Gastrocnemius medialis (tissue), 4 donors: ENCODE measurements around the gene B4GALT2. TPM values are rescaled to one million over a fixed set of nuclear protein-coding genes. Genes with fewer than 3 reads are reported as not detected.

Experiments
- ATAC-seq, 2 donors: fragments of 150-250 bp; one replicate each; pipeline ENCODE4 v1.9.1; 2016
- DNase-seq, 2 donors: peaks; one replicate each; pipeline ENCODE4 v3.0.0-alpha.2; 2019
- H3K27ac ChIP-seq, 4 donors: fragments of 200-600 bp; sonication (generic); 1 replicate in 1 of 4; 2 replicates in 3 of 4; pipeline ENCODE4 v1.5.1; 2016 to 2018; ENCODE audit warnings: mild to moderate bottlenecking in 2 of 4, moderate library complexity in 1 of 4
- H3K27me3 ChIP-seq, 3 donors: fragments of 200-600 bp; sonication (generic) in 2 of 3; 1 replicate in 1 of 3; 2 replicates in 2 of 3; pipeline versions ENCODE4 v1.5.1 to v1.6.0; 2016 to 2019; ENCODE audit warnings: mild to moderate bottlenecking in 1 of 3, moderate library complexity in 1 of 3
- H3K36me3 ChIP-seq, 2 donors: fragments of 200-600 bp; sonication (generic) in 1 of 2; one replicate each; pipeline ENCODE4 v1.5.1; 2017 to 2018
- H3K4me1 ChIP-seq, 2 donors: fragments of 200-600 bp; sonication (generic) in 1 of 2; one replicate each; pipeline ENCODE4 v1.5.1; 2016 to 2017; ENCODE audit warnings: mild to moderate bottlenecking in 2 of 2
- H3K4me3 ChIP-seq, 4 donors: fragments of 200-600 bp; sonication (generic) in 3 of 4; 1 replicate in 1 of 4; 2 replicates in 3 of 4; pipeline ENCODE4 v1.5.1; 2016 to 2019; ENCODE audit warnings: mild to moderate bottlenecking in 2 of 4
- H3K9me3 ChIP-seq, 3 donors: fragments of 200-600 bp; sonication (generic) in 2 of 3; 1 replicate in 1 of 3; 2 replicates in 2 of 3; pipeline ENCODE4 v1.5.1; 2016 to 2019
- POLR2A ChIP-seq, 2 donors: fragments of 450-650 bp; IDR thresholded peaks; one replicate each; pipeline ENCODE4 v1.6.1; 2017; ENCODE audit warnings: antibody characterized with exemption in 2 of 2, mild to moderate bottlenecking in 2 of 2, moderate library complexity in 2 of 2
- in situ Hi-C, 4 donors: fragments of 200-750 bp; cut with MboI; loops; one replicate each; pipeline versions ENCODE4 v1.15.0 to v1.8.0; 2017; ENCODE audit warnings: low sequenced_read_pairs in 4 of 4
- intact Hi-C: fragments of 100-400 bp; cut with DNase I; formaldehyde crosslinking; loops from one replicate; pipeline ENCODE4 v1.15.1; 2023; ENCODE audit warnings: low total_unique reads
- total RNA-seq, 4 donors: library from RNA; depleted of rRNA; stranded (reverse); fragments of >200 nt; gene quantifications; one replicate each; pipeline versions ENCODE4 v1.1.0 to v1.2.3, GENCODE V29; 2016
- TF ChIP-seq, protein P1 (sequence below), 5 experiments: fragments of 450-650 bp in 3 of 5; fragments of 200-600 bp in 2 of 5; sonication (generic) in 2 of 5; IDR thresholded peaks in 4 of 5; conservative IDR thresholded peaks in 1 of 5; 1 replicate in 4 of 5; 2 replicates in 1 of 5; pipeline ENCODE4 v1.5.1; 2016 to 2019; ENCODE audit warnings: antibody characterized with exemption in 5 of 5, mild to moderate bottlenecking in 3 of 5, moderate library complexity in 3 of 5

The B4GALT2 gene
- total RNA-seq, 4 donors from 2014 or later, result 63.5 to 97.8 (median 72.1) TPM

- Histone ChIP-seq H3K36me3 (peaks cover 0 to 32% of the 10 kb centered on the region in 2 donors), H3K27ac (peak overlapping the region; percentile 94 to 98 (median 97)), H3K27me3 (no peaks in the 10 kb centered on the region), H3K9me3 (no peaks in the 10 kb centered on the region), H3K4me1 (peaks cover 38 to 66% of the 10 kb centered on the region in 2 donors), H3K4me3 (peak overlapping the region; percentile 84 to 100 (median 96))
- intact Hi-C loops, result loop anchor here (1.0 to 10.0 kb wide), 3 partner anchors 28 to 381 kb away; partner anchors contain the start of genes ERI3, IPO13 and KDM4A
- ATAC-seq (no peak), DNase-seq (no peak)
- TF ChIP-seq, protein P1, sequence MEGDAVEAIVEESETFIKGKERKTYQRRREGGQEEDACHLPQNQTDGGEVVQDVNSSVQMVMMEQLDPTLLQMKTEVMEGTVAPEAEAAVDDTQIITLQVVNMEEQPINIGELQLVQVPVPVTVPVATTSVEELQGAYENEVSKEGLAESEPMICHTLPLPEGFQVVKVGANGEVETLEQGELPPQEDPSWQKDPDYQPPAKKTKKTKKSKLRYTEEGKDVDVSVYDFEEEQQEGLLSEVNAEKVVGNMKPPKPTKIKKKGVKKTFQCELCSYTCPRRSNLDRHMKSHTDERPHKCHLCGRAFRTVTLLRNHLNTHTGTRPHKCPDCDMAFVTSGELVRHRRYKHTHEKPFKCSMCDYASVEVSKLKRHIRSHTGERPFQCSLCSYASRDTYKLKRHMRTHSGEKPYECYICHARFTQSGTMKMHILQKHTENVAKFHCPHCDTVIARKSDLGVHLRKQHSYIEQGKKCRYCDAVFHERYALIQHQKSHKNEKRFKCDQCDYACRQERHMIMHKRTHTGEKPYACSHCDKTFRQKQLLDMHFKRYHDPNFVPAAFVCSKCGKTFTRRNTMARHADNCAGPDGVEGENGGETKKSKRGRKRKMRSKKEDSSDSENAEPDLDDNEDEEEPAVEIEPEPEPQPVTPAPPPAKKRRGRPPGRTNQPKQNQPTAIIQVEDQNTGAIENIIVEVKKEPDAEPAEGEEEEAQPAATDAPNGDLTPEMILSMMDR (IDR thresholded peaks at IDR 0.05 in 4 of 5, conservative IDR thresholded peaks at IDR 0.05 in 1 of 5), result no peak
- TF ChIP-seq POLR2A (IDR thresholded peaks at IDR 0.05), result no peak
- in situ Hi-C loops, result no loop called here
These were observed 5.0 kb upstream of the B4GALT2 start for GRCh38 chr1:43973981-43974442.

- Histone ChIP-seq H3K9me3 (no peaks in the 10 kb centered on the region), H3K4me1 (peaks cover 38 to 66% of the 10 kb centered on the region in 2 donors), H3K36me3 (peaks cover 0 to 32% of the 10 kb centered on the region in 2 donors), H3K27ac (peak within 1 kb of the TSS; percentile 94 to 98 (median 97)), H3K27me3 (no peaks in the 10 kb centered on the region), H3K4me3 (peak within 1 kb of the TSS; percentile 84 to 100 (median 96))
- intact Hi-C loops, result loop anchor here (1.0 to 10.0 kb wide), 4 partner anchors 28 to 380 kb away; partner anchors contain the start of genes ERI3, IPO13 and KDM4A
- ATAC-seq (peak; percentile 75 to 78), DNase-seq (peak; percentile 95 to 96)
- in situ Hi-C loops, result no loop called here
- TF ChIP-seq, protein P1 (IDR thresholded peaks at IDR 0.05 in 4 of 5, conservative IDR thresholded peaks at IDR 0.05 in 1 of 5), result peak; percentile 17 to 60 (median 37)
- TF ChIP-seq POLR2A (IDR thresholded peaks at IDR 0.05), result peak; percentile 95 to 98
These were observed 4.4 kb upstream of the B4GALT2 start, which contains the start of gene ATP6V0B for GRCh38 chr1:43974443-43975248. ATP6V0B (plus strand) TSS chr1:43974960; CDS start chr1:43975041, 81 bp downstream.

DNA sequence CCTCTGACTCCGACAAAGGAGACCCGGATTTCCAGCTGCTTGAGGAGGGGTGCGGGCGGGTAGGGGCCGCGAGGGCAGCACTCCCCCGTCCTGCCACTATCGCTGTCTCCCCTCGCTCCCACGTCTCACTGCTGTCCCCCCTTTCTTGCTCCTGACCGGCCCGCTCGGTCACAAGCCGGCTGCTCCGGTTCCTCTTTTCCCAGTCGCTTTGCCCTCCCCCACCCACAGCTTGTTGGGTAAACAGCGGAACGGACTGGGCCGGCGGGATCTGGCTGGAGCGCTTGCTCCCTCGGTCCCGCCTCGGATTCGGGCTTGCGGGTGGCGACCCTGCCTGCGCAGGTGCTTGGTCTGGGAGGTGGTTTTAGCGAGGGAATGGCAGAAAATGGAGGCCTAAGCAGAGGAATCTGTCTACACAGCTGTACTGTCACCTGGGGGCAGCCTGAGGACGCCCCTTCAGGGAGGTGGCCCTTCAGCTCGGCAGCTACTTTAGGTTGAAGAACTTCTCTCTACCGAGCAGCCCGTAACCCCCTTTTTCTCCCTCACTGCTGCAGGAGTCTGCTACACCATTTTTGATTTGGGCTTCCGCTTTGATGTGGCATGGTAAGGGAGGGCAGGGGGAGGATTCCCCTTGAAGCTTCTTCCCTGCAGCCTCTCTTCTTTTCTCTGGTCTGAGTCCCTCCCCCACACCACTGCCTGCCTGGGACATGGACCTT lies 3.6 kb upstream of the B4GALT2 start:
- no peak for TF ChIP-seq POLR2A (IDR thresholded peaks at IDR 0.05)
- TF ChIP-seq, protein P1 (IDR thresholded peaks at IDR 0.05 in 4 of 5, conservative IDR thresholded peaks at IDR 0.05 in 1 of 5), result no peak
- Histone ChIP-seq H3K9me3 (no peaks in the 10 kb centered on the region), H3K27me3 (no peaks in the 10 kb centered on the region), H3K4me3 (peak overlapping the region; percentile 84 to 100 (median 96)), H3K4me1 (peaks cover 45 to 71% of the 10 kb centered on the region in 2 donors), H3K27ac (peak overlapping the region; percentile 94 to 98 (median 97)), H3K36me3 (peaks cover 0 to 32% of the 10 kb centered on the region in 2 donors)
- intact Hi-C loops (loop anchor here (1.0 to 10.0 kb wide), 2 partner anchors 212 to 379 kb away; partner anchors contain the start of gene ERI3), in situ Hi-C loops (no loop called here)
- ATAC-seq, result peak; percentile 2
- peak; percentile 25 to 58 for DNase-seq

DNA sequence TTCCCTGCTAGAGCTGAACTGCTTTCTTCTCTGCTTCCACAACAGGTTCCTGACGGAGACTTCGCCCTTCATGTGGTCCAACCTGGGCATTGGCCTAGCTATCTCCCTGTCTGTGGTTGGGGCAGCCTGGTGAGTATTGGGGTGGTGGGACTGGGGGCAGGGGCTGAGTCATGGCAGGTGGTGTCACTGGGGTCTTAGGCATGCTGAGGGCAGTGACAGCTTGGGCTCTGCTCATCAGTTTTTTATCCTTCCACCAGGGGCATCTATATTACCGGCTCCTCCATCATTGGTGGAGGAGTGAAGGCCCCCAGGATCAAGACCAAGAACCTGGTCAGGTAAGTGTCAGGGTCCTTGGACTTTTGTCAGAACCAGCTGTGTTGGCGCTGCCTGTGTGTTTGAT lies 3.0 kb upstream of the B4GALT2 start:
- intact Hi-C loops, result loop anchor here (10.0 kb wide), 1 partner anchor 379 kb away; the partner anchor contains the start of gene ERI3
- Histone ChIP-seq H3K4me3 (peak overlapping the region; percentile 84 to 100 (median 96)), H3K9me3 (no peaks in the 10 kb centered on the region), H3K27ac (peak overlapping the region; percentile 94 to 98 (median 97)), H3K36me3 (peaks cover 0 to 32% of the 10 kb centered on the region in 2 donors), H3K27me3 (no peaks in the 10 kb centered on the region), H3K4me1 (peaks cover 39 to 66% of the 10 kb centered on the region in 2 donors)
- in situ Hi-C loops, result no loop called here
- no peak for ATAC-seq
- DNase-seq, result no peak
- TF ChIP-seq, protein P1 (IDR thresholded peaks at IDR 0.05 in 4 of 5, conservative IDR thresholded peaks at IDR 0.05 in 1 of 5), result no peak
- TF ChIP-seq POLR2A (IDR thresholded peaks at IDR 0.05), result no peak
